GM12878 (cell line): ENCODE results near the gene UROC1. TPM values are rescaled to one million over a fixed set of nuclear protein-coding genes. Genes with fewer than 3 reads are reported as not detected.

Experiments used
- ATAC-seq: fragments of 200-7000 bp; cut with Tn5 transposase; 3 replicates; pipeline ENCODE4 v1.9.1; 2020; ENCODE audit warnings: mild to moderate bottlenecking, moderate library complexity
- BruUV-seq: library from RNA; stranded (reverse); fragments of 400-500 nt; replicated peaks from 2 replicates; lab custom pipeline; 2021; lab: Mats Ljungman, UMichigan
- CTCF ChIA-PET: fragments of 300-600 bp; sonication (Branson Sonifier 250); formaldehyde crosslinking; extraction: SDS; loops from one replicate; lab custom pipeline; 2021; ENCODE audit warnings: inconsistent platforms; lab: Yijun Ruan, JAX
- POLR2A ChIA-PET: fragments of 350-600 bp; formaldehyde crosslinking; extraction: SDS; loops from one replicate; lab custom pipeline; 2021; ENCODE audit warnings: inconsistent platforms; lab: Charles Lee
- RAD21 ChIA-PET: fragments of 300-600 bp; sonication (Branson Sonifier 250); formaldehyde crosslinking; loops from one replicate; lab custom pipeline; 2023; ENCODE audit warnings: antibody characterized with exemption; ENCODE audit not compliant: unreplicated experiment; lab: Charles Lee
- SMC1A ChIA-PET: fragments of 300-600 bp; sonication (Branson Sonifier 250); formaldehyde crosslinking; loops from one replicate; lab custom pipeline; 2023; ENCODE audit not compliant: unreplicated experiment, uncharacterized antibody; lab: Charles Lee
- DNase-seq: peaks from one replicate; pipeline ENCODE4 v3.0.0-alpha.2; 2011; ENCODE audit warnings: low read depth, low spot score
- FAIRE-seq: peaks from 3 replicates; lab custom pipeline; 2011; peaks lifted over from hg19 to GRCh38; lab: Jason Lieb, UNC
- H2AFZ ChIP-seq: 2 replicates; pipeline ENCODE4 v1.6.0; 2011; ENCODE audit warnings: low read depth, low read length, control low read depth; ENCODE audit not compliant: control insufficient read depth
- H3K27ac ChIP-seq: 2 replicates; pipeline ENCODE4 v1.5.1; 2011; ENCODE audit warnings: control low read depth; ENCODE audit not compliant: control insufficient read depth, insufficient read depth
- H3K27me3 ChIP-seq, 2 experiments: replicated peaks in 1 of 2; 2 replicates each; pipeline versions ENCODE4 v1.6.0 to v1.6.1; 2011; ENCODE audit warnings: low read length in 1 of 2; ENCODE audit not compliant: control insufficient read depth in 2 of 2, insufficient read depth in 2 of 2
- H3K36me3 ChIP-seq, 2 experiments: 2 replicates each; pipeline ENCODE4 v1.5.1; 2011; ENCODE audit warnings: low read length in 1 of 2; ENCODE audit not compliant: control insufficient read depth in 2 of 2, insufficient read depth in 2 of 2
- H3K4me1 ChIP-seq: 2 replicates; pipeline ENCODE4 v1.6.1; 2011; ENCODE audit warnings: mild to moderate bottlenecking, low read length, moderate library complexity, mixed read lengths; ENCODE audit not compliant: control insufficient read depth, insufficient read depth
- H3K4me2 ChIP-seq: 2 replicates; pipeline ENCODE4 v1.6.0; 2011; ENCODE audit warnings: control low read depth; ENCODE audit not compliant: control insufficient read depth, insufficient read depth
- H3K4me3 ChIP-seq: fragments of 200-600 bp; sonication (generic); 2 replicates; pipeline ENCODE4 v1.5.1; 2016
- H3K79me2 ChIP-seq: 2 replicates; pipeline ENCODE4 v1.6.0; 2011; ENCODE audit warnings: low read length; ENCODE audit not compliant: control insufficient read depth, insufficient read depth
- H3K9ac ChIP-seq: 2 replicates; pipeline ENCODE4 v1.8.0; 2011; ENCODE audit warnings: low read length, control low read depth, mixed read lengths; ENCODE audit not compliant: control insufficient read depth, insufficient read depth
- H3K9me3 ChIP-seq: replicated peaks from 3 replicates; pipeline ENCODE4 v1.5.1; 2011; ENCODE audit warnings: mild to moderate bottlenecking, low read length; ENCODE audit not compliant: control insufficient read depth, insufficient read depth
- H4K20me1 ChIP-seq: 2 replicates; pipeline ENCODE4 v1.6.0; 2011; ENCODE audit not compliant: control insufficient read depth, insufficient read depth
- BCL3 ChIP-seq: IDR thresholded peaks from 2 replicates; pipeline ENCODE4 v1.6.1; 2011; ENCODE audit warnings: borderline replicate concordance, low read depth, mild to moderate bottlenecking, moderate library complexity, low read length; ENCODE audit not compliant: insufficient read depth, poor library complexity, severe bottlenecking
- BRCA1 ChIP-seq: IDR thresholded peaks from 2 replicates; pipeline ENCODE4 v1.6.1; 2011; ENCODE audit warnings: low read depth, low read length, improper control_type of control experiment
- CREB1 ChIP-seq: IDR thresholded peaks from 2 replicates; pipeline ENCODE4 v1.6.1; 2012; ENCODE audit warnings: low read depth, mild to moderate bottlenecking, inconsistent platforms
- EZH2 ChIP-seq: IDR thresholded peaks from 2 replicates; pipeline ENCODE4 v1.6.1; 2012; ENCODE audit warnings: low read depth, mild to moderate bottlenecking, control low read depth, inconsistent platforms, low read length, borderline replicate concordance; ENCODE audit not compliant: control insufficient read depth
- FOS ChIP-seq: IDR thresholded peaks from 3 replicates; pipeline ENCODE4 v1.6.1; 2011; ENCODE audit warnings: borderline replicate concordance; ENCODE audit not compliant: insufficient read length; ENCODE audit errors: extremely low read depth
- RAD21 ChIP-seq: IDR thresholded peaks from 2 replicates; pipeline ENCODE4 v1.6.1; 2011; ENCODE audit warnings: mild to moderate bottlenecking, low read depth, low read length, moderate library complexity; ENCODE audit not compliant: insufficient read depth
- SIX5 ChIP-seq: IDR thresholded peaks from 2 replicates; pipeline ENCODE4 v1.6.1; 2011; ENCODE audit warnings: mild to moderate bottlenecking, low read depth, low read length, moderate library complexity; ENCODE audit not compliant: severe bottlenecking
- SREBF2 ChIP-seq: IDR thresholded peaks from 2 replicates; pipeline ENCODE4 v1.6.1; 2012; ENCODE audit warnings: mild to moderate bottlenecking, low read length
- TCF7 ChIP-seq: IDR thresholded peaks from 2 replicates; pipeline ENCODE4 v1.6.1; 2014; ENCODE audit warnings: antibody characterized with exemption, borderline replicate concordance
- YY1 ChIP-seq: IDR thresholded peaks from 2 replicates; pipeline ENCODE4 v1.6.1; 2011; ENCODE audit warnings: low read depth, mild to moderate bottlenecking, low read length
- WGBS: methylation state at CpG from one replicate; pipeline ENCODE4 v1.1.6; 2016; ENCODE audit warnings: low lambda C conversion rate; ENCODE audit not compliant: insufficient replicate concordance, insufficient coverage; ENCODE audit errors: missing lambda C conversion rate; 5-methylcytosine and 5-hydroxymethylcytosine counted together
- in situ Hi-C: fragments of 300-500 bp; cut with MboI; formaldehyde crosslinking; loops from 9 replicates; pipeline ENCODE4 v1.14.3; 2018; ENCODE audit warnings: mixed read lengths
- intact Hi-C: fragments of 100-400 bp; cut with micrococcal nuclease; formaldehyde crosslinking; loops from one replicate; pipeline ENCODE4 v1.14.2; 2022; ENCODE audit not compliant: unreplicated experiment
- polyA plus RNA-seq, 11 experiments: library from polyadenylated mRNA; depleted of rRNA in 4 of 11; unstranded in 6 of 11; stranded (reverse) in 5 of 11; fragments of >200 nt; fragmentation: Nextera tagmentation in 4 of 11; fragmentation: Illumina TruSeq in 1 of 11; extraction: Ambion mirVana in 4 of 11; extraction: Trizol in 1 of 11; gene quantifications; 1 replicate in 1 of 11; 2 replicates in 10 of 11; pipeline versions ENCODE4 v1.2.1 to v1.2.3, GENCODE V29; 2011 to 2016; ENCODE audit warnings: inconsistent platforms in 2 of 11, missing spikeins in 2 of 11, low read depth in 1 of 11
- total RNA-seq, 4 experiments: library from RNA; depleted of rRNA in 3 of 4; stranded (reverse); fragments of >200 nt in 3 of 4; fragmentation: Illumina TruSeq in 1 of 4; extraction: Trizol in 1 of 4; gene quantifications; 2 replicates each; pipeline versions ENCODE4 v1.2.1 to v1.2.3, GENCODE V29; 2013 to 2021

UROC1 gene
- total and polyA plus RNA-seq, 10 of the 15 experiments (the other 5 are each of a cell fraction or from before 2014, with no cell fraction given), result 0.04 TPM; not detected in 9

GRCh38 chr3:126530171-126531050 lies 12.8 kb upstream of the UROC1 start:
- no peaks in the 10 kb centered on the region for H3K27me3 ChIP-seq
- H3K36me3 ChIP-seq, result no peaks in the 10 kb centered on the region
- no peaks in the 10 kb centered on the region for H3K79me2 ChIP-seq
- SMC1A ChIA-PET, result no interaction called here
- 33% methylated on average over 17 of the region's 18 CpGs for WGBS
- H3K4me1 ChIP-seq, result no peaks in the 10 kb centered on the region
- no peak overlapping the region for H3K9ac ChIP-seq
- FAIRE-seq, result no peak
- no peak overlapping the region for H2AFZ ChIP-seq
- TF ChIP-seq CREB1 (no peak), FOS (no peak), SIX5 (no peak)
- intact Hi-C loops, result no loop called here
- RAD21 ChIA-PET, result no interaction called here
- BruUV-seq, result no TSS peak
- no peak overlapping the region for H3K4me3 ChIP-seq
- DNase-seq, result no peak
- POLR2A ChIA-PET, result no interaction called here
- CTCF ChIA-PET, result interaction anchor here (0.6 kb wide), 1 partner anchor 8 kb away, joined by 3 read pairs; no protein-coding TSS in a partner anchor
- ATAC-seq, result peak; percentile 54
- in situ Hi-C loops, result no loop called here
- H3K27ac ChIP-seq, result no peak overlapping the region
- H3K4me2 ChIP-seq, result no peak overlapping the region
- no peaks in the 10 kb centered on the region for H3K9me3 ChIP-seq
- H4K20me1 ChIP-seq, result no peaks in the 10 kb centered on the region

GRCh38 chr3:126529585-126530170 lies 12.1 kb upstream of the UROC1 start:
- ChIA-PET RAD21 (no interaction called here), SMC1A (no interaction called here), POLR2A (no interaction called here), CTCF (no interaction called here)
- TF ChIP-seq RAD21 (no peak), BRCA1 (no peak), SREBF2 (no peak), YY1 (no peak), EZH2 (no peak), TCF7 (no peak), BCL3 (no peak)
- H3K9ac ChIP-seq, result no peak overlapping the region
- H3K36me3 ChIP-seq, result no peaks in the 10 kb centered on the region
- peak overlapping the region; percentile 17; the same call in 1 of the 2 replicates for H2AFZ ChIP-seq
- DNase-seq (no peak), FAIRE-seq (no peak), ATAC-seq (no peak)
- H3K4me2 ChIP-seq, result no peak overlapping the region
- no peaks in the 10 kb centered on the region for H4K20me1 ChIP-seq
- intact Hi-C loops (no loop called here), in situ Hi-C loops (no loop called here)
- no TSS peak for BruUV-seq
- no peak overlapping the region for H3K27ac ChIP-seq
- H3K79me2 ChIP-seq, result no peaks in the 10 kb centered on the region
- H3K4me3 ChIP-seq, result no peak overlapping the region
- H3K4me1 ChIP-seq, result no peaks in the 10 kb centered on the region
- H3K9me3 ChIP-seq, result no peaks in the 10 kb centered on the region
- no peaks in the 10 kb centered on the region for H3K27me3 ChIP-seq
- WGBS, result 10% methylated on average over 5 of the region's 7 CpGs
